ENCODE results near the gene CDK2AP2. TPM values are rescaled to one million over a fixed set of nuclear protein-coding genes. Genes with fewer than 3 reads are reported as not detected.

CDK2AP2 gene
- polyA plus RNA-seq, 1 of the 3 experiments (the other 2 are of a cell fraction): 47.9 TPM

GRCh38 chr11:67524480-67524808 lies 16.5 kb upstream of the CDK2AP2 start:
- no peak overlapping the region for H3K27ac ChIP-seq (ENCODE audit: low read depth in 2 of 2, low read length in 1 of 2)
- H3K4me1 ChIP-seq (ENCODE audit: control insufficient read depth in 1 of 2, insufficient read depth in 2 of 2, low read depth in 1 of 2, low read length in 1 of 2): no peaks in the 10 kb centered on the region
- no peaks in the 10 kb centered on the region for H3F3A ChIP-seq (replicated peaks; ENCODE audit: insufficient read depth)
- H3K9ac ChIP-seq: no peak overlapping the region
- no peak overlapping the region for H2AFZ ChIP-seq (ENCODE audit: low read depth)
- H3K9me3 ChIP-seq: no peaks in the 10 kb centered on the region
- no peaks in the 10 kb centered on the region for H4K20me1 ChIP-seq (ENCODE audit: insufficient read depth)
- no peaks in the 10 kb centered on the region for H3K79me2 ChIP-seq (ENCODE audit: insufficient read depth)
- no peak for DNase-seq
- no peak for TF ChIP-seq RCOR1 (IDR thresholded peaks at IDR 0.05; ENCODE audit: low read length)
- TF ChIP-seq USF2 (IDR thresholded peaks at IDR 0.05; ENCODE audit: borderline replicate concordance, low read depth, low read length): no peak
- no peak for TF ChIP-seq MAX (IDR thresholded peaks at IDR 0.05; ENCODE audit: low read depth)
- no peak for TF ChIP-seq GABPA (IDR thresholded peaks at IDR 0.05; ENCODE audit: low read depth)
- TF ChIP-seq YY1 (IDR thresholded peaks at IDR 0.05; ENCODE audit: low read depth): no peak
- TF ChIP-seq FOXM1 (IDR thresholded peaks at IDR 0.05; ENCODE audit: low read depth): no peak
- no peak for TF ChIP-seq MEF2A (IDR thresholded peaks at IDR 0.05; ENCODE audit: borderline replicate concordance, low read depth)
- no peak for TF ChIP-seq IRF3 (IDR thresholded peaks at IDR 0.05; ENCODE audit: low read depth, low read length)
- TF ChIP-seq RFX5 (IDR thresholded peaks at IDR 0.05; ENCODE audit: low read length): no peak
- TF ChIP-seq JUND (IDR thresholded peaks at IDR 0.05): no peak
- TF ChIP-seq FOSL2 (IDR thresholded peaks at IDR 0.05; ENCODE audit: borderline replicate concordance, low read depth): no peak
- TF ChIP-seq FOXJ3 (CRISPR knock-in tag; IDR thresholded peaks at IDR 0.05): no peak
- TF ChIP-seq NFIC (IDR thresholded peaks at IDR 0.05; ENCODE audit: borderline replicate concordance): no peak
- no peak for TF ChIP-seq GATA2 (CRISPR knock-in tag; IDR thresholded peaks at IDR 0.05)
- H3K27me3 ChIP-seq (ENCODE audit: insufficient read depth): no peaks in the 10 kb centered on the region
- no peaks in the 10 kb centered on the region for H3K36me3 ChIP-seq (replicated peaks in 1 of 2; ENCODE audit: control insufficient read depth in 1 of 2, insufficient read depth in 2 of 2, low read length in 1 of 2)
- no peak overlapping the region for H3K4me2 ChIP-seq
- H3K4me3 ChIP-seq (ENCODE audit: low read depth in 2 of 2, low read length in 1 of 2): no peak overlapping the region
- 51% methylated on average over 9 of the region's 9 CpGs for WGBS (ENCODE audit: low lambda C conversion rate)
- CTCF ChIA-PET: interaction anchor here (1.0 kb wide), 1 partner anchor 48 kb away, joined by 3 read pairs; no protein-coding TSS in a partner anchor
- H3K9me2 ChIP-seq: no peaks in the 10 kb centered on the region
- POLR2A ChIA-PET: no interaction called here

- no peak overlapping the region for H3K4me3 ChIP-seq (ENCODE audit: low read depth in 2 of 2, low read length in 1 of 2)
- H4K20me1 ChIP-seq (ENCODE audit: insufficient read depth): no peaks in the 10 kb centered on the region
- CTCF ChIA-PET: interaction anchor here (1.0 kb wide), 1 partner anchor 48 kb away, joined by 3 read pairs; no protein-coding TSS in a partner anchor
- no peaks in the 10 kb centered on the region for H3K9me2 ChIP-seq
- no peak overlapping the region for H2AFZ ChIP-seq (ENCODE audit: low read depth)
- H3K36me3 ChIP-seq (replicated peaks in 1 of 2; ENCODE audit: control insufficient read depth in 1 of 2, insufficient read depth in 2 of 2, low read length in 1 of 2): no peaks in the 10 kb centered on the region
- no peak for DNase-seq
- no peaks in the 10 kb centered on the region for H3K9me3 ChIP-seq
- POLR2A ChIA-PET: no interaction called here
- no peaks in the 10 kb centered on the region for H3K79me2 ChIP-seq (ENCODE audit: insufficient read depth)
- H3F3A ChIP-seq (replicated peaks; ENCODE audit: insufficient read depth): no peaks in the 10 kb centered on the region
- H3K9ac ChIP-seq: no peak overlapping the region
- 66% methylated on average over 12 of the region's 25 CpGs for WGBS (ENCODE audit: low lambda C conversion rate)
- H3K27me3 ChIP-seq (ENCODE audit: insufficient read depth): no peaks in the 10 kb centered on the region
- H3K4me1 ChIP-seq (ENCODE audit: control insufficient read depth in 1 of 2, insufficient read depth in 2 of 2, low read depth in 1 of 2, low read length in 1 of 2): no peaks in the 10 kb centered on the region
- no peak overlapping the region for H3K27ac ChIP-seq (ENCODE audit: low read depth in 2 of 2, low read length in 1 of 2)
- no peak overlapping the region for H3K4me2 ChIP-seq
- no peak for TF ChIP-seq REST (IDR thresholded peaks at IDR 0.05; ENCODE audit: low read depth, low read length)
- TF ChIP-seq SIN3A (IDR thresholded peaks at IDR 0.05; ENCODE audit: borderline replicate concordance, low read depth, low read length): no peak
- TF ChIP-seq CTCF (IDR thresholded peaks at IDR 0.05): no peak
- no peak for TF ChIP-seq USF1 (IDR thresholded peaks at IDR 0.05; ENCODE audit: borderline replicate concordance, low read depth)
- no peak for TF ChIP-seq TEAD4 (IDR thresholded peaks at IDR 0.05; ENCODE audit: borderline replicate concordance, insufficient read depth)
Observed at GRCh38 chr11:67523556-67524479, 15.9 kb upstream of the CDK2AP2 start.
